AG04449 (cell line): Measurements from ENCODE around the gene HIPK2.

ENCODE experiments used
- CTCF ChIA-PET: fragments of 350-600 bp; formaldehyde crosslinking; extraction: SDS; loops from one replicate; lab custom pipeline; 2021; ENCODE audit warnings: antibody characterized with exemption; lab: Yijun Ruan, JAX
- POLR2A ChIA-PET: fragments of 400-600, 350-600 bp; formaldehyde crosslinking; extraction: SDS; loops from one replicate; lab custom pipeline; 2020; ENCODE audit warnings: antibody characterized with exemption, inconsistent platforms; lab: Yijun Ruan, JAX
- DNase-seq: peaks from one replicate; pipeline ENCODE4 v3.0.0-alpha.2; 2010; ENCODE audit warnings: low read depth, low spot score
- H3K4me3 ChIP-seq: 2 replicates; pipeline ENCODE4 v1.5.1; 2011; ENCODE audit warnings: low read depth, mild to moderate bottlenecking, control low read depth, low read length
- CTCF ChIP-seq: IDR thresholded peaks from one replicate; pipeline ENCODE4 v1.5.1; 2011; ENCODE audit warnings: mild to moderate bottlenecking, moderate library complexity, low read length, control low read depth, inconsistent platforms; ENCODE audit not compliant: insufficient read depth; ENCODE audit errors: missing control alignments

The HIPK2 gene

GRCh38 chr7:139698844-139699243, 79.0 kb downstream of the HIPK2 start:
- POLR2A ChIA-PET, result no interaction called here
- CTCF ChIA-PET, result no interaction called here

GRCh38 chr7:139698278-139698677, 79.5 kb downstream of the HIPK2 start:
- no peak for DNase-seq
- ChIA-PET CTCF (no interaction called here), POLR2A (no interaction called here)
- H3K4me3 ChIP-seq, result no peak overlapping the region
- no peak for TF ChIP-seq CTCF

More at GRCh38 chr7:139698844-139699243, 79.0 kb downstream of the HIPK2 start:
- TF ChIP-seq CTCF, result no peak
- no peak for DNase-seq
- no peak overlapping the region for H3K4me3 ChIP-seq

GRCh38 chr7:139697056-139697455, 80.7 kb downstream of the HIPK2 start:
- DNase-seq, result no peak
- ChIA-PET CTCF (interaction anchor here (1.8 kb wide), 1 partner anchor 12 kb away, joined by 7 read pairs; no protein-coding TSS in a partner anchor), POLR2A (no interaction called here)
- TF ChIP-seq CTCF, result no peak
- H3K4me3 ChIP-seq, result no peak overlapping the region

GRCh38 chr7:139696552-139696951, 81.2 kb downstream of the HIPK2 start:
- POLR2A ChIA-PET, result no interaction called here
- DNase-seq, result no peak
- CTCF ChIA-PET, result interaction anchor here (1.8 kb wide), 1 partner anchor 12 kb away, joined by 7 read pairs; no protein-coding TSS in a partner anchor

GRCh38 chr7:139695588-139695987, 82.2 kb downstream of the HIPK2 start:
- POLR2A ChIA-PET, result no interaction called here
- no peak for TF ChIP-seq CTCF
- CTCF ChIA-PET, result no interaction called here
- no peak for DNase-seq
- no peak overlapping the region for H3K4me3 ChIP-seq

More at GRCh38 chr7:139696552-139696951, 81.2 kb downstream of the HIPK2 start:
- no peak overlapping the region for H3K4me3 ChIP-seq
- no peak for TF ChIP-seq CTCF

- TF ChIP-seq CTCF, result no peak
- ChIA-PET CTCF (no interaction called here), POLR2A (no interaction called here)
- H3K4me3 ChIP-seq, result no peak overlapping the region
- no peak for DNase-seq
Observed at GRCh38 chr7:139695051-139695450, 82.7 kb downstream of the HIPK2 start.

- CTCF ChIA-PET, result no interaction called here
- H3K4me3 ChIP-seq, result no peak overlapping the region
- no peak for DNase-seq
- POLR2A ChIA-PET, result no interaction called here
- TF ChIP-seq CTCF, result no peak
Observed at GRCh38 chr7:139694389-139694676, 83.5 kb downstream of the HIPK2 start.
